Neural crest cell (in vitro differentiated cells): ENCODE measurements around the gene PAF1. TPM values are rescaled to one million over a fixed set of nuclear protein-coding genes. Genes with fewer than 3 reads are reported as not detected.

ENCODE experiments used
- DNase-seq: peaks from one replicate; pipeline ENCODE4 v3.0.0; 2021; ENCODE audit warnings: low read depth, mixed read lengths, low spot score
- H3K27ac Mint-ChIP-seq: one replicate; pipeline ENCODE4 v1.8.0; 2021; ENCODE audit warnings: mild to moderate bottlenecking, mixed read lengths; ENCODE audit not compliant: unreplicated experiment
- H3K27me3 Mint-ChIP-seq: 2 replicates; pipeline ENCODE4 v1.8.0; 2021; ENCODE audit warnings: low read depth, mild to moderate bottlenecking, mixed read lengths
- H3K36me3 Mint-ChIP-seq: 2 replicates; pipeline ENCODE4 v1.8.0; 2021; ENCODE audit warnings: low read depth, mild to moderate bottlenecking, mixed read lengths
- H3K4me1 Mint-ChIP-seq: 2 replicates; pipeline ENCODE4 v1.8.0; 2021; ENCODE audit warnings: mixed read lengths
- H3K4me3 Mint-ChIP-seq: one replicate; pipeline ENCODE4 v1.8.0; 2021; ENCODE audit warnings: mild to moderate bottlenecking, mixed read lengths
- H3K9me3 Mint-ChIP-seq: 2 replicates; pipeline ENCODE4 v1.8.0; 2021; ENCODE audit warnings: mixed read lengths
- total RNA-seq: library from RNA; stranded (reverse); gene quantifications from 2 replicates; pipeline ENCODE4 v1.2.1, GENCODE V29; 2021
- TF ChIP-seq, protein P1 (sequence below): fragments of 200-600 bp; sonication (generic); conservative IDR thresholded peaks from 2 replicates; pipeline ENCODE4 v1.5.0; 2021; ENCODE audit warnings: antibody characterized with exemption, mild to moderate bottlenecking

PAF1 gene
- total RNA-seq, 1 donor from 2014 or later = 62.9 TPM

DNA sequence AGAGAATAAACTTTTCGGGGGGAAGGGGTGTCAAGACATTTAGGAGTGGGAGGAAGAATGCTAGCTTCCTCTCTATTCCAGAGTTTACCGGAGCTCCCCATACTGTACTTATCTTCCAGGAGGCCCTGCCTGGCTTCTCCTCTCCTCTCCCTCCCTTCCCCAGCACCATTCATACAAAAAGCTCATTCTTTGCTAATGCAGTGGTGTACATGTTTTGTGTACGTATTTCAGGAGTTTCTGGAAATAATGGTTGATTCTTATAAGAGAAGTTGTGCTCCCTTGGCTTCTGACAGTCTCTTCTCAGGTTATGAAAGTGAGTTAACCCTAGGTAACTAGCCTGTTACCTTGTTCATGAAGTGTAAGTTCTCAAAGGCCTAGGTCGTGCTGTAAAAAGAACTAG is 41.6 kb downstream of the PAF1 start:
- no peaks in the 10 kb centered on the region for H3K9me3 Mint-ChIP-seq
- no peak overlapping the region for H3K27ac Mint-ChIP-seq
- peaks cover 11% of the 10 kb centered on the region for H3K36me3 Mint-ChIP-seq
- TF ChIP-seq, protein P1, sequence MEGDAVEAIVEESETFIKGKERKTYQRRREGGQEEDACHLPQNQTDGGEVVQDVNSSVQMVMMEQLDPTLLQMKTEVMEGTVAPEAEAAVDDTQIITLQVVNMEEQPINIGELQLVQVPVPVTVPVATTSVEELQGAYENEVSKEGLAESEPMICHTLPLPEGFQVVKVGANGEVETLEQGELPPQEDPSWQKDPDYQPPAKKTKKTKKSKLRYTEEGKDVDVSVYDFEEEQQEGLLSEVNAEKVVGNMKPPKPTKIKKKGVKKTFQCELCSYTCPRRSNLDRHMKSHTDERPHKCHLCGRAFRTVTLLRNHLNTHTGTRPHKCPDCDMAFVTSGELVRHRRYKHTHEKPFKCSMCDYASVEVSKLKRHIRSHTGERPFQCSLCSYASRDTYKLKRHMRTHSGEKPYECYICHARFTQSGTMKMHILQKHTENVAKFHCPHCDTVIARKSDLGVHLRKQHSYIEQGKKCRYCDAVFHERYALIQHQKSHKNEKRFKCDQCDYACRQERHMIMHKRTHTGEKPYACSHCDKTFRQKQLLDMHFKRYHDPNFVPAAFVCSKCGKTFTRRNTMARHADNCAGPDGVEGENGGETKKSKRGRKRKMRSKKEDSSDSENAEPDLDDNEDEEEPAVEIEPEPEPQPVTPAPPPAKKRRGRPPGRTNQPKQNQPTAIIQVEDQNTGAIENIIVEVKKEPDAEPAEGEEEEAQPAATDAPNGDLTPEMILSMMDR = no peak
- no peak for DNase-seq
- H3K4me3 Mint-ChIP-seq = no peak overlapping the region
- H3K27me3 Mint-ChIP-seq = no peaks in the 10 kb centered on the region
- H3K4me1 Mint-ChIP-seq = peaks cover 29% of the 10 kb centered on the region

GRCh38 chr19:39347332-39348164 is 43.4 kb downstream of the PAF1 start:
- peak overlapping the region; percentile 8 for H3K4me3 Mint-ChIP-seq
- H3K9me3 Mint-ChIP-seq = no peaks in the 10 kb centered on the region
- peaks cover 42% of the 10 kb centered on the region for H3K4me1 Mint-ChIP-seq
- no peaks in the 10 kb centered on the region for H3K27me3 Mint-ChIP-seq
- no peak for DNase-seq
- peaks cover 11% of the 10 kb centered on the region for H3K36me3 Mint-ChIP-seq
- TF ChIP-seq, protein P1 = no peak
- no peak overlapping the region for H3K27ac Mint-ChIP-seq

DNA sequence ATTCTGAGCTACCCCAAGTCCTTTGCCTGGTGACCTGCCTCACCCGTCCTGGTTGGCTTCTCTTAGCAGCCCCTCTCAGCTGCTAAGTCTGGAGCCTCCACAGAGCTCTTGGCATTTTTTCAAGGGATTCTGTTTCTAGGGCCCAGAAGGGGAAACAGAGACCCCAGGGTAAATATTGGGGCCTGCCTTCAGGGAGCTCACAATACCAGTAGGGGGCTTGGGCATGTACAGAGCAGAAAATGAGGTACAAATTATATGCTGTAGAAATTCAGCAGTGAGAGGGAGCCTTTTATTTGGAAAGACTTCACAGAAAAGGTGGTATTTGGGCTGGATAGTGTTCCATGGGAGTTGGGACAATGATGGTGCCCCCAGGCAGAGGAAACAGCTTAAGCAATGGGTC is 45.0 kb downstream of the PAF1 start:
- peak overlapping the region; percentile 91 for H3K4me3 Mint-ChIP-seq
- peak overlapping the region; percentile 83 for H3K27ac Mint-ChIP-seq
- H3K4me1 Mint-ChIP-seq = peaks cover 45% of the 10 kb centered on the region
- DNase-seq = no peak
- peaks cover 11% of the 10 kb centered on the region for H3K36me3 Mint-ChIP-seq
- no peaks in the 10 kb centered on the region for H3K9me3 Mint-ChIP-seq
- H3K27me3 Mint-ChIP-seq = peaks cover 3% of the 10 kb centered on the region
- TF ChIP-seq, protein P1 = peak; percentile 30

DNA sequence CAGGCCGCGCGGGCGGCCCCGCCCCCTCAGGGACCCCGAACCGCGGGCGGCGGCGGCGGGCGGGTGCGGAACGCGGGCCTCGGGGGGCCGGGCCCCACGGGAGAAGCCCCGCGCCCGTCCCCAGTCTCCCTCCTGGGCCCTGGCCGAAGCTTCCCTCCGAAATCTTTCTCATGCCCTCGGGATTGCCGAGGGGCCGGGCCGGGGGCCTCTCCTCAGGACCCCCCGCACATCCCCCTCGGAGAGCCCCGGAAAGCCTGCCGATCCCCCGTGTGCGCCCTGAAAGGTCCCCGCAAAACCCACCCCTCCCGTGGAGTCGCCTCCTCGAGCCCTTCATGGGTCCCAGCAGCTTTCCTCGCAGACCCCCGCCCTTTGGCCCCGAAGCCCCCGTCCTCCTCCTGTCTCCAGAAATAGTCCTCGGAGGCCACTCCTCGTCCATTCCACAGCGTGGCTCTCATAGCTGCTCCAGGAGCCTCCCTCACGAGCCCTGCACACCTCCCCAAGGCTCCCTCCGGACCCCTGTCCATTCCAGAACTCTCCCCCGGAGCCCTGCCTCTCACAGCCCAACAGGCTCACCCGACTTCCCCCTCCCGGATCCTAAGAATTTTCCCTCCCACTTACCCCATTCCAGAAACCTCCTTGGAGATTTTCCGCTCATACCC is 48.1 kb downstream of the PAF1 start:
- Mint-ChIP-seq H3K4me3 (peak overlapping the region; percentile 91), H3K27me3 (peaks cover 3% of the 10 kb centered on the region), H3K9me3 (no peaks in the 10 kb centered on the region), H3K27ac (peak overlapping the region; percentile 92), H3K4me1 (peaks cover 46% of the 10 kb centered on the region), H3K36me3 (peaks cover 10% of the 10 kb centered on the region)
- DNase-seq = no peak
- TF ChIP-seq, protein P1 = no peak

DNA sequence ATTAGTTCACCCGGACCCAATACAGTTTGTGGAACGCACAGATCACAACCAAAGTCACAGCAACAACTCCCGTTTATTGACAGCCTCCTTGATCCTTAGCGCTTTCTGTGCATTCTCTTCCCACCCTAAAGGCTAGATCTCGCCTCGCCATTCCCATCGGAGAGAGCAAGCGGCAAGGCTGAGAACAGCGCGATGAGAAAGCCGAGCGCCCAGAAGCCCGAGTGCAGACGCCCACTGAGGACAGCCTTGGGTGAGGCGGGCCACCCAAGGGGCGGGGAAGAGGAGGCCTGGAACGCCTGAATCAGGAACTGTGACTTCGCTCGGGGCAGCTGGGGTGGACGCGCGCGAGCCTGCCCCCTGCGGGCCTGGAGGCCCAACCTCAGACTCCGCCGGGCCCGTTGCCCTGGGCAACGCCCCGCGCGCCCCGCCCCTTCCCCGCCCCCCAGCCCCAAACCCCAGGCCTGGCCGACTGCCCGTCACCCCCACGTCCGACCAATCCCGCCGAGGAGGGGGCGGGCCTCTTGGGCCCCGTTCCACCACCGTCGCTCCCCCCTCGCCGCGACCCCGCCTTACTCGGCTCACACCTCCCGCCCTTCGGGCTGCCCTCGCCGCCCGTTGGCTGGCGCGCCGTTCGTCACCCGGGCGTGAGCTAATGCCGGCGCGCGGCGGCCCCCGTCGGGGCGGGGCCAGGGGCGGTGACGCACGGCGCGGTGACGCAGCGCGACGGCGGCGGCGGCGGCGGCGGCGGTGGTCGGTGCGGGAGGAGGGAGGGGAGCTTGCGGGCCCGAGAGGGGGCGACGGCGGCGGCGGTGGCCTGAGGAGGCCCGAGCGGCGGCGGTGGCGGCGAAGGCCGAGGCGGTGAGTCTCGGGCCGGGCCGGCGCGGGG is 48.9 kb downstream of the PAF1 start, which contains the start of gene SAMD4B:
TSS of gene SAMD4B (plus strand) at position 703 of the 886 bp plus-strand sequence. CDS start 14,473 bp downstream, outside the sequence.
- Mint-ChIP-seq H3K4me1 (peaks cover 44% of the 10 kb centered on the region), H3K27ac (peak within 1 kb of the TSS; percentile 92), H3K4me3 (peak within 1 kb of the TSS; percentile 99), H3K9me3 (no peaks in the 10 kb centered on the region), H3K36me3 (peaks cover 6% of the 10 kb centered on the region), H3K27me3 (peaks cover 3% of the 10 kb centered on the region)
- TF ChIP-seq, protein P1 = peak; percentile 86
- peak; percentile 96 for DNase-seq
